HG03159 (cell line): ENCODE measurements around the gene PDCD2L.
"Not testable (repeated sequence)": the region's sequence is repeated elsewhere in the genome, so short reads cannot be mapped to it uniquely, and the experiment has no call there.

Experiments
- ATAC-seq: cut with Tn5 transposase; IDR thresholded peaks from one replicate; pipeline ENCODE4 v1.9.1; 2021; ENCODE audit warnings: mild to moderate bottlenecking, moderate library complexity; ENCODE audit not compliant: unreplicated experiment

PDCD2L gene

GRCh38 chr19:34409189-34410164 is 5.3 kb downstream of the PDCD2L start:
- ATAC-seq, result no peak

GRCh38 chr19:34411216-34411615 is 7.0 kb downstream of the PDCD2L start:
- ATAC-seq, result no peak

GRCh38 chr19:34416021-34416545 is 11.9 kb downstream of the PDCD2L start:
- no peak for ATAC-seq

- ATAC-seq, result no peak
Measured at GRCh38 chr19:34418300-34418699, 14.1 kb downstream of the PDCD2L start.

DNA sequence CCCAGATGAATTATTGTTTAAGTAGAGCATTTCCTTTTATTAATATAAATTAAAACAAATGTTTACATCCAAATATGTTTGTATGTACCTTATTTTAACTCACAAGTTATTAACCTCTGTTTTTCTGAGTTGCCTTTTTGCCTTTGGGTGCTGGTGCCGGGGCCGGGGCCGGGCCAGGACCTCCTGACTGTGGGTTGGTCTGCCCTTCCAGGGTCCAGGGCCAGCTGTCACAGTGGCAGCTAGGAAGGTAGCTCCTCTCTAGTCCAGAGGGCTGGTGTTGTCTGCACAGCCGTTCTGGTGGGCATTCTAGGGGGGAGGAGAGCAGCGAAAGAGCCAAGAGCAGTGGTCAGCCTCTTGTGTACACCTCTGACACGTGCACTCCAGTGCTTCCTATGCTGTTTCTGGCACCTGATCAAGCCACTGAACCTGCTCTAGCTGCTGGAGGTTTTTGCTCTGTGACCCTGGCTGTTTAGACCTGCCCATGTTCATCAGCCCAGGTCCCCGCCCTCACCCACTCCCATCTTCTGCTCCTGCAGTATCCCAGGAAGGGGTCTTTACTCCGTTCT is 22.0 kb downstream of the PDCD2L start:
- no peak for ATAC-seq

DNA sequence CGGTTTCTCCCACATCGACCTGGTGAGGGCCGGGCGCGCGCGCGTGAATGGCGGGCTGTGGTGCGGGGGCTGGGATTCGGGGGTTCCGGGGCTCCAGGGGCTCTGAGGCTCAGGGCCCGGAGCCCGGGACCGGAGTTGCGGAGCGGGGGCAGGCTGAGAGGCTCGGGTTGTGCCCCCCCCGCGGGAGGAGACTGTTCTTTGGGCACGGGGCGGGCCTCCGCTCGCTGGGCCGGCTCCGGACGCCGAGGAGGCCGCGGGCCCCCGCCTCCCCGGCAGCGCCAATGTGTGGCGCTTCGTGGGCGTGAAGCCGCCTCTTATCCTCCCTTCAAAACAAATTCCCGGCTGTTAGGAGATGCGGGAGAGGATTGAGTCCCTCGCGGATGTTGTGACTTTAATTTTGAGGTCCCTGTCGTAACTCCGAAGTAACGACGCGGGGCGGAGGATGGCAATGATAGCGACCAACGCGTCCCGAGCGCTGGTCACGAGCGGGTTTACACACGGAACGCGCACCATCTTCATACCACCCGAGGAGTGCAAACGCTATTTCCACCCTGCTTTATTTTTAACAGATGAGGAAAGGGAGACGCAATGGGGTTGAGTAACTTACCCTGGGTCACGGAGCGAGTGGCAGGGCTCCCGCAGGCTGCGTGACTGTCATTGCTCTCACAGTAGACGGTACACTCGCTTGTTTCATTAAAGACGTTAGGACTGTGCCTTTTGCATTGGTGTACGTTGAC is 24.5 kb downstream of the PDCD2L start:
- ATAC-seq, result peak; percentile 38

DNA sequence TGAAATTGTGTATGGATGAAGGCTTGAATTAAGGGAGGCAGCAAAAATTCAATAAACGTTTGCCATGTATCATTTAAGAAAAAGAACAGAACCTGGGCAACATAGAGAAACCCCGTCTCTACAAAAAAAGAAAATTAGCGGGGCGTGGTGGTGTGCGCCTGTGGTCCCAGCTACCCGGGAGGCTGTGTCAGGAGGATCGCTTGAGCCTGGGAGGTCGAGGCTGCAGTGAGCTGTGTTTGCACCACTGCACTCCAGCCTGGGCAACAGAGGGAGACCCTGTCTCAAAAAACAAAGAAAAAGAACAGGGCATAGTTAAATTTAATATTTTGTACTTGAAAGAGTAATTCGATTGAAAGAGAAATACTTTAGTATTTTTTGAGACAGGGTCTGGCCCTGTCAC is 25.4 kb downstream of the PDCD2L start:
- ATAC-seq, result no peak

GRCh38 chr19:34430738-34431625 is 26.8 kb downstream of the PDCD2L start:
- ATAC-seq, result no peak

GRCh38 chr19:34431681-34432402 is 27.6 kb downstream of the PDCD2L start:
- no peak for ATAC-seq

DNA sequence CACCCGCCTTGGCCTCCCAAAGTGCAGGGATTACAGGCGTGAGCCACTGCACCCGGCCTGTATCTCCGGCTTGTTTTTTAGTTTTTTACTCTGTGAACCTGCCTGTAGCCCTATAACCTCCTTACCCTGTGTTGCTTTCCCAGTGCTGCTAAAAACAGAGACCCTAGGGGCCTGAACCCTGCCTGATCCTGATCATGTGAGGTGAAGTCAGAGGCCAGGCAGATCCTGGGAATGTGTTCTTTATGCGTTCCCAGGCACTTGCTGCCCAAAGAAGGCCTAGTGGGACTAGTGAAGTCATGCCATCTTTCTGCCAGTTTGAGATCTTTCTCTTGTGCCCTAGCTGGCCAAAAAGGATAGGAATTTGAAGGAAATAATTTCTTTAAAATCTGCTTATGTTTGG is 28.6 kb downstream of the PDCD2L start:
- ATAC-seq, result no peak

DNA sequence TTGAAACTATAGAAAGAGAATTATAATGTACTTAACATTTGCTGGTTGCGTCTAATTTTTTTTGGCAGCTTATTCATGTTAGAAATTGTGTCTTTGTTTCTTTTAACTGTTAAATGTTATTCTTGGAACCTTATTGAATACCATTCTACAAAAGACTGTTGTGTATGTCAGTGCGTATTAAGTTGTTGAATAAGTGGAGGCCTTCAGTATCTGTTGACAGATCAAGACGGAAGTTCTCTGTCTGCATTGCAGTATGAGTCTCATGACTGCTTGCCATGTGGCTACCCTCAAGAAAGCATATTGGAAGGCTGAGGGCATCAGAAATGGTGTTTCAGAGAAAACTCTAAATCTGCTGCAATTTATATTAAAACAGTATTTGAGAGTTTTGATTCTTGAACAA is 32.5 kb downstream of the PDCD2L start:
- no peak for ATAC-seq

DNA sequence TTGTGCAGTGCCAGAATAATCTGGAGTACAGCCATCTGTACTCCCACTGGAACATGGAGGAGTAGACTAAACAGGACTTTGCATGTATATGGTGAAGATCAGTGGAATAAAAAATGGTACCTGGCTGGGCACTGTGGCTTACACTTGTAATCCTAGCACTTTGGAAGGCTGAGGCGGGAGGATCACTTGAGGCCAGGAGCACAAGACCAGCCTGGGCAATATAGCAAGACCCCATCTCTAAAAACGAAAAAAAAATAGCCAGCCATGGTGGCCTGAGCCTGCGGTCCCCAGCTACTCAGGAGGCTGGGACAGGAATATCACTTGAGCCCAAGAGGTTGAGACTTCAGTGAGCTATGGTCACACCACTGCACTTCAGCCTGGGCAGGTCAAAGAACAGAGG is 44.0 kb downstream of the PDCD2L start:
- no peak for ATAC-seq

DNA sequence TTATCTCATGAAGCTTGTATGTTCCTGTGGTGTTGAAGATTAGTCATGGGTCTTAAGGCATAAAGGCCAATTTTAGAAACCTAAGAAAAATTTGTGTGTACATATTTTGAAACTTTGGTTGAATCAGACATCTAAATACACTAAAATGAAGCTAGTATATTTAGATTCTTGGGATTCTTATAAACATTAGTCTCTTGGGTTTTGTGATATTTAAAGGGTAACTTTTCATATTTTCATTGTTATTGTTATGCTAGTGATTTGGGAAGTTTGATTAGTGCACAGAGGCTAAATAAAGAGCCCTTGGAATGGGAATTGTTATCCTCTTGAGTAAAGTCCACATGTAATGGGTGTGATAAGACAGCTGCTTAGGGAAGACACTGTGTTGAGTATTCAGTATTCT is 48.5 kb downstream of the PDCD2L start:
- ATAC-seq, result no peak

DNA sequence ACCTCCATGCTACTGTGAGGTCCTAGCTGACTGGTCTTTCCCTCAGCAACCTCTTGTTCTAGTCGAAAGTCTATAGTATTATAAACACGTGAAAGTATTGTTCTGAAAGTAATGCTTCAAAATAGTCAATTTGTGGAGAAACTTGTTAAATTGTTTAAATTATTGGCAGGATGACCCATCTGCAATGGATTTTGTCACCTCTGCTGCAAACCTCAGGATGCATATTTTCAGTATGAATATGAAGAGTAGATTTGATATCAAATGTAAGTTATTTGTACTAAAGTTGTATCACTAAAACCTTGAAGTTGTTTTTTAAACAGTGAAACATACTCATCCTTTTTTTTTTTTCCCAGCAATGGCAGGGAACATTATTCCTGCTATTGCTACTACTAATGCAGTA is 49.9 kb downstream of the PDCD2L start:
- ATAC-seq, result no peak

DNA sequence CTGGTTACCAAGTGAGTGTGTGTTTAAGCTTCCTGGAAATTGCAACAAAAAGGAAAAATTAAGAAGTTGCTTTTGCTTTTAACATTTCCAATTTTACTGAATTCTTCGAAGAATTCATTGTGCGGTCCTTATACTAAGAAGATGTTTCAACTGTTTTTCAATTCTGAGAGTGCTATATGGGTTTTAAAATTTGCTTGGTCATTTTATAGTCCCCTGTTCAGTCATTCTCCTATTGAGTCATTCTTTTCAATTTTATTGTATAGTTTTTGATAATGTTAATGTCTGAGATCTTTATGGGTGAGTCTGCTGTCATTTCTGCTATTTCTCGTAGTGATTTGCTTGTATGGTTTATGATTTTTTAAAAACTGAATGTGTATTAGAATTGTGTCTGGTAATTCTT is 50.5 kb downstream of the PDCD2L start:
- no peak for ATAC-seq

GRCh38 chr19:34455783-34456480 is 51.7 kb downstream of the PDCD2L start:
- ATAC-seq, result not testable (repeated sequence)

GRCh38 chr19:34457446-34457845 is 53.2 kb downstream of the PDCD2L start:
- ATAC-seq, result no peak

GRCh38 chr19:34458677-34459076 is 54.5 kb downstream of the PDCD2L start:
- no peak for ATAC-seq

DNA sequence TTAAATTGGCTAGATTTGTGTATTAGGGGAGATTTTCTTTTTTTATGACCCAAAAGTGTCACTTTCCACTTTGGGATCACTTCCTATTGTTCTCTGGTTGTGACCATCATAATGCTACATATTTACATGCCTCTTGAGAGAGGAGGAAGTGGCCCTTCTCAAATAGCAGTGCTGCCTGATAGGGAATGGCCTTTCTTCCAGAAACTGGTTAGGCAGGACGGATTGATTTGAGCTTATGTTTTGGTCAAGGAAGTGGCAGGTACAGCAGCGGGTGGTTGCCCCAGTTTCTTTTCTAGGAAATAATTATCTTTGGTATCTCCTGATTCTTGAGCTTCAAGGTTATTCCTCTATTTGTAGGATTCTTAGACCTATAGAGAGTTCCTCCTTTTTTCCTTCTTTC is 55.4 kb downstream of the PDCD2L start:
- ATAC-seq, result no peak
